Bronchial epithelial cell (primary cell): Measurements from ENCODE around the gene SPATA12. TPM values are rescaled to one million over a fixed set of nuclear protein-coding genes. Genes with fewer than 3 reads are reported as not detected.

ENCODE experiments used
- DNase-seq: peaks from one replicate; pipeline ENCODE4 v3.0.0-alpha.2; 2010; ENCODE audit warnings: low read depth
- FAIRE-seq: peaks from 2 replicates; lab custom pipeline; 2011; peaks lifted over from hg19 to GRCh38; lab: Jason Lieb, UNC
- H3K27me3 ChIP-seq: 2 replicates; pipeline ENCODE4 v1.5.1; 2011; ENCODE audit warnings: low read length; ENCODE audit not compliant: control insufficient read depth, insufficient read depth
- H3K36me3 ChIP-seq: 2 replicates; pipeline ENCODE4 v1.5.1; 2011; ENCODE audit warnings: low read length; ENCODE audit not compliant: control insufficient read depth, insufficient read depth
- H3K4me3 ChIP-seq: 2 replicates; pipeline ENCODE4 v1.5.1; 2011; ENCODE audit warnings: mild to moderate bottlenecking, low read depth, low read length, control low read depth
- total RNA-seq: library from RNA; depleted of rRNA; stranded (reverse); fragments of >200 nt; gene quantifications from 2 replicates; pipeline ENCODE4 v1.2.1, GENCODE V29; 2014
- TF ChIP-seq, protein P1 (sequence below): IDR thresholded peaks from 2 replicates; pipeline ENCODE4 v1.5.1; 2011; ENCODE audit warnings: mild to moderate bottlenecking, moderate library complexity, low read length, control low read depth, inconsistent platforms; ENCODE audit not compliant: insufficient read depth, severe bottlenecking

The SPATA12 gene, protein sequence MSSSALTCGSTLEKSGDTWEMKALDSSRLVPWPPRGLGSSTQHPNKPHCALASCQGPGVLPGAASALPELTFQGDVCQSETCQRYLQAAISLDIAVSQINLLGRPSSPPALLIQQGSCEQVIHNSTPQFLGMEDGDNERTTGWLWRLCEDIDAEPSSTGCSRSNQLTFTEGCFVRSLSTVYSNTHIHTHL
- total RNA-seq = under 0.01 TPM in 1 of 2 replicates, not detected in the other

DNA sequence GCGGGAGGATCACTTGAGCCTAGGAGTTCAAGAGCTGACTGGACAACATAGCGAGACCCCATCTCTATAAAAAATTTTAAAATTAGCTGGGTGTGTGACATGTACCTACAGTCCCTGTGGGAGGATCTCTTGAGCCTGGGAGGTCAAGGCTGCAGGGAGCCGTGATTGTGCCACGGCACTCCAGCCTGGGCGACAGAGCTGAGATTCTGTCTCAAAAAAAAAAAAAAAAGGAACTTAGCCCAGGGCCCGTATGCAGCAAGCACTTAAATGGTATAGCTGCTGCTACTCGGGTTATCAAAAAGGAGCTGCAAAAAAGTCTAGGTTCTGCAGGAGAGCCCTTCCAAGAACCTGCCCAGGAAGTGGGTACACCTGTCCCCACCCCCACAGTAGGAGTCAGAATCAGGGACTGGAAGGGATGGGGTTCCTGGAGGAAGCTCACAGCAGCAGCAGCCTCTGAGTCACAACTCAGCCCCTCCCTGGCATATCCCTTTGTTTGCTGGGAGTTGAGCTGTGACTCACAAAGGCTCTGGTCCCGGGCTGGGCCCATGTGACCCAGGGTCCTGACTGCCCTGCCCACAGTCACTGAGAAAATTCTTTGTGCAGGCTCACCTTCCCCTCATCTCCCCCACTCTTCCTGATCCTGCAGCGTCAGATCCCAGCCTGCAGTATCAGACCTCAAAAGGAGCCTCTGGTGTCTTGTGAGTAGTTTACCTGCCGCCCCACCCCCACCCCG is at the start of gene SPATA12:
Gene SPATA12 (plus strand): TSS at position 576 of the 733 bp plus-strand sequence. CDS start 13,031 bp downstream, outside the sequence.
- FAIRE-seq = no peak
- TF ChIP-seq, protein P1, sequence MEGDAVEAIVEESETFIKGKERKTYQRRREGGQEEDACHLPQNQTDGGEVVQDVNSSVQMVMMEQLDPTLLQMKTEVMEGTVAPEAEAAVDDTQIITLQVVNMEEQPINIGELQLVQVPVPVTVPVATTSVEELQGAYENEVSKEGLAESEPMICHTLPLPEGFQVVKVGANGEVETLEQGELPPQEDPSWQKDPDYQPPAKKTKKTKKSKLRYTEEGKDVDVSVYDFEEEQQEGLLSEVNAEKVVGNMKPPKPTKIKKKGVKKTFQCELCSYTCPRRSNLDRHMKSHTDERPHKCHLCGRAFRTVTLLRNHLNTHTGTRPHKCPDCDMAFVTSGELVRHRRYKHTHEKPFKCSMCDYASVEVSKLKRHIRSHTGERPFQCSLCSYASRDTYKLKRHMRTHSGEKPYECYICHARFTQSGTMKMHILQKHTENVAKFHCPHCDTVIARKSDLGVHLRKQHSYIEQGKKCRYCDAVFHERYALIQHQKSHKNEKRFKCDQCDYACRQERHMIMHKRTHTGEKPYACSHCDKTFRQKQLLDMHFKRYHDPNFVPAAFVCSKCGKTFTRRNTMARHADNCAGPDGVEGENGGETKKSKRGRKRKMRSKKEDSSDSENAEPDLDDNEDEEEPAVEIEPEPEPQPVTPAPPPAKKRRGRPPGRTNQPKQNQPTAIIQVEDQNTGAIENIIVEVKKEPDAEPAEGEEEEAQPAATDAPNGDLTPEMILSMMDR = no peak
- Histone ChIP-seq H3K36me3 (no peaks in the 10 kb centered on the region), H3K27me3 (no peaks in the 10 kb centered on the region), H3K4me3 (no peak within 1 kb of the TSS)
- peak; percentile 98 for DNase-seq

GRCh38 chr3:57011022-57011421 is 49.4 kb upstream of the SPATA12 start:
- TF ChIP-seq, protein P1 = no peak
- H3K36me3 ChIP-seq = no peaks in the 10 kb centered on the region
- FAIRE-seq = no peak
- no peak for DNase-seq
- no peaks in the 10 kb centered on the region for H3K27me3 ChIP-seq
- no peak overlapping the region for H3K4me3 ChIP-seq

DNA sequence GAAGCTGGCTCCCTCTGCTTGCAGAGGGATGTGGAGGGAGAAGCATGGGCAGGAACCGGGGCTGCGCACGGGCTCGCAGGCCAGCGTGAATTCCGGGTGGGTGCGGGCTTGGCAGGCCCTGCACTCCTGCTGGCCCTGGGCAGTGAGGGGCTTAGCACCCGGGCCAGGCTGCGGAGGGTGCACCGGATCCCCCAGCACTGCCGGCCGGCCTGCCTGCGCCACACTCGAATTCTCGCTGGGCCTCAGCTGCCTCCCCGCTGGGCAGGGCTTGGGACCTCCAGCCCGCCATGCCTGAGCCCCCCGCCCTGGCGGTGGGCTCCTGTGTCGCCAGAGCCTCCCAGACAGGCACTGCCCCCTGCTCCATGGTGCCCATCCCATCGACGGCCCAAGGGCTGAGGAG is 47.6 kb upstream of the SPATA12 start:
- no peaks in the 10 kb centered on the region for H3K36me3 ChIP-seq
- H3K27me3 ChIP-seq = no peaks in the 10 kb centered on the region
- DNase-seq = no peak
- H3K4me3 ChIP-seq = no peak overlapping the region
- FAIRE-seq = no peak
- TF ChIP-seq, protein P1 = no peak

GRCh38 chr3:57015350-57015729 is 45.1 kb upstream of the SPATA12 start:
- no peak for DNase-seq
- FAIRE-seq = no peak
- Histone ChIP-seq H3K27me3 (no peaks in the 10 kb centered on the region), H3K36me3 (no peaks in the 10 kb centered on the region), H3K4me3 (no peak overlapping the region)
- TF ChIP-seq, protein P1 = no peak

DNA sequence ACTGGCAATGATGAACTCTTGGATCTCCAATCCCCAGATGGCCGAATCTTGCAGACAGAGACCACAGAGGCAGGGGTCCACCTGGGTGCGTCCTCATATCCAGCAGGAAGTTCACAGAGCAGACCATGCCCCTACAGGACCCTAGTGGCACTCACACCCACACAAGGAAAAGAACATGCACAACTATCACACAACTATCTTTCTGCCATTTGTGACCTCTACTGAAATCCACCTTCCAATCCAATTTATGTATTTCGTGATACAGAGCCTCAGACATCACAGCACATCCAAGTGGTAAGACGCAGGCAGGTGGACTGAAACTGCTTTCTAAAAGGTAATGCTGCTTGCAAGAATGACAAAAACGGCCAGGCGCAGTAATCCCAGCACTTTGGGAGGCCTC is 44.6 kb upstream of the SPATA12 start:
- no peak overlapping the region for H3K4me3 ChIP-seq
- no peak for FAIRE-seq
- TF ChIP-seq, protein P1 = no peak

GRCh38 chr3:57017459-57017845 is 43.0 kb upstream of the SPATA12 start:
- Histone ChIP-seq H3K36me3 (no peaks in the 10 kb centered on the region), H3K4me3 (no peak overlapping the region), H3K27me3 (no peaks in the 10 kb centered on the region)
- FAIRE-seq (no peak), DNase-seq (no peak)
- TF ChIP-seq, protein P1 = no peak

More for the DNA sequence above, 44.6 kb upstream of the SPATA12 start:
- DNase-seq = no peak
- H3K27me3 ChIP-seq = no peaks in the 10 kb centered on the region
- no peaks in the 10 kb centered on the region for H3K36me3 ChIP-seq
